GM23338 (cell line): ENCODE data around the gene FHDC1.

Experiments
- CREB1 ChIP-seq: fragments of 250-450 bp; sonication (Bioruptor Pico); IDR thresholded peaks from 2 replicates; pipeline ENCODE4 v1.5.0; 2020; ENCODE audit warnings: low read depth, mild to moderate bottlenecking, moderate library complexity
- CTCF ChIP-seq, 2 experiments: fragments of 200-600 bp in 1 of 2; sonication (generic) in 1 of 2; conservative IDR thresholded peaks; 2 replicates each; pipeline versions ENCODE4 v1.5.1 to v1.6.1; 2016 to 2017; ENCODE audit warnings: antibody characterized with exemption in 2 of 2, low read depth in 2 of 2, mild to moderate bottlenecking in 2 of 2, moderate library complexity in 1 of 2
- EZH2 ChIP-seq: fragments of 200-600 bp; sonication (generic); IDR thresholded peaks from one replicate; pipeline ENCODE4 v1.8.0; 2017; ENCODE audit warnings: antibody characterized with exemption, mild to moderate bottlenecking, low read depth; ENCODE audit not compliant: unreplicated experiment
- EZH2phosphoT487 ChIP-seq: fragments of 200-600 bp; sonication (generic); IDR thresholded peaks from one replicate; pipeline ENCODE4 v1.8.1; 2018; ENCODE audit warnings: antibody characterized with exemption; ENCODE audit not compliant: unreplicated experiment
- JUNB ChIP-seq: IDR thresholded peaks from one replicate; pipeline ENCODE4 v1.6.1; 2016; ENCODE audit warnings: antibody characterized with exemption; ENCODE audit not compliant: unreplicated experiment
- NANOG ChIP-seq: IDR thresholded peaks from 2 replicates; pipeline ENCODE4 v1.6.1; 2016; ENCODE audit warnings: antibody characterized with exemption, borderline replicate concordance
- POLR2AphosphoS5 ChIP-seq: IDR thresholded peaks from 2 replicates; pipeline ENCODE4 v1.6.1; 2016; ENCODE audit warnings: antibody characterized with exemption, low read depth
- REST ChIP-seq: IDR thresholded peaks from one replicate; pipeline ENCODE4 v1.6.1; 2018; ENCODE audit warnings: antibody characterized with exemption; ENCODE audit not compliant: unreplicated experiment
- ZNF114 ChIP-seq: fragments of 250-450 bp; sonication (Bioruptor Pico); IDR thresholded peaks from 2 replicates; pipeline ENCODE4 v1.5.0; 2020; ENCODE audit warnings: mild to moderate bottlenecking, moderate library complexity
- ZNF331 ChIP-seq: fragments of 250-450 bp; sonication (Bioruptor Pico); IDR thresholded peaks from 2 replicates; pipeline ENCODE4 v1.5.0; 2020; ENCODE audit warnings: low read depth, mild to moderate bottlenecking, moderate library complexity
- TF ChIP-seq, protein P1 (sequence below): IDR thresholded peaks from 2 replicates; pipeline ENCODE4 v1.6.1; 2016; ENCODE audit warnings: antibody characterized with exemption

DNA sequence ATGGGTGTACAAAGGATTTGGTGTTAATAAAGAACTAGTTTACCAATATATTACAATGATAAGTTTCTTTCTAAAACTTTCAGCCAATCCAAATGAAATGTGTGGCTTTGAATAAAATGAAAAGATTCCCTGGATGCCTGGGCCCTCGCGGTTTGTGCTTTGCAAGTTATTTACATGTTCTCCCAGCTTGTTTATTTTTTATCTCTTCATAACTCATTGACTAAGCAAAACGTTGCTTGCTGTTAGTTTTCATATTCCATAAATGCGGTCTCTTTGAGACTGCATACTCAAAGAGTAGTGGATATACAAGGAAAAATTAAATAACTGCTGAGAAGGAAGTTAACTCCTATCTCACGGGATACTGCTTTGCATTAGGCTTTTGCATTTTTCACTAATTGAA, 26.0 kb downstream of the FHDC1 start:
- TF ChIP-seq CTCF (conservative IDR thresholded peaks at IDR 0.05; ENCODE audit: low read depth in 2 of 2) = no peak
- TF ChIP-seq REST = no peak
- no peak for TF ChIP-seq JUNB
- TF ChIP-seq POLR2AphosphoS5 = no peak
- TF ChIP-seq EZH2phosphoT487 = no peak
- TF ChIP-seq EZH2 = no peak
- TF ChIP-seq, protein P1, sequence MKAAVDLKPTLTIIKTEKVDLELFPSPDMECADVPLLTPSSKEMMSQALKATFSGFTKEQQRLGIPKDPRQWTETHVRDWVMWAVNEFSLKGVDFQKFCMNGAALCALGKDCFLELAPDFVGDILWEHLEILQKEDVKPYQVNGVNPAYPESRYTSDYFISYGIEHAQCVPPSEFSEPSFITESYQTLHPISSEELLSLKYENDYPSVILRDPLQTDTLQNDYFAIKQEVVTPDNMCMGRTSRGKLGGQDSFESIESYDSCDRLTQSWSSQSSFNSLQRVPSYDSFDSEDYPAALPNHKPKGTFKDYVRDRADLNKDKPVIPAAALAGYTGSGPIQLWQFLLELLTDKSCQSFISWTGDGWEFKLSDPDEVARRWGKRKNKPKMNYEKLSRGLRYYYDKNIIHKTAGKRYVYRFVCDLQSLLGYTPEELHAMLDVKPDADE = no peak
- no peak for TF ChIP-seq ZNF331 (CRISPR knock-in tag)
- TF ChIP-seq CREB1 (CRISPR knock-in tag) = no peak
- TF ChIP-seq ZNF114 (CRISPR knock-in tag) = no peak
- no peak for TF ChIP-seq NANOG
